ENCODE data around the gene NET1. TPM values are rescaled to one million over a fixed set of nuclear protein-coding genes. Genes with fewer than 3 reads are reported as not detected.

The NET1 gene
- total and polyA plus RNA-seq, 2 donors (not counting 3 experiments of a cell fraction or from before 2014, with no cell fraction given): 14.4 to 46.3 TPM

GRCh38 chr10:5480162-5480941 is 68.0 kb downstream of the NET1 start:
- dilution Hi-C loops (cut with MboI; ENCODE audit: extremely low pct_ligation_motif_present, low sequenced_read_pairs): no loop called here
- CTCF ChIA-PET: no interaction called here

More at GRCh38 chr10:5480162-5480941, 68.0 kb downstream of the NET1 start:
- no peak overlapping the region for H3K4me2 ChIP-seq (ENCODE audit: insufficient read depth, low read length)
- BruUV-seq (replicated peaks): no TSS peak
- POLR2A ChIA-PET: no interaction called here
- no peak for DNase-seq (ENCODE audit: low read depth, low spot score)
- no peak for FAIRE-seq
- H3K79me2 ChIP-seq (ENCODE audit: control insufficient read depth, insufficient read depth, low read length): no peaks in the 10 kb centered on the region
- H3K36me3 ChIP-seq (ENCODE audit: control insufficient read depth in 2 of 2, extremely low read depth in 1 of 2, insufficient read depth in 2 of 2, low read length in 2 of 2): no peaks in the 10 kb centered on the region
- H4K20me1 ChIP-seq (replicated peaks; ENCODE audit: control insufficient read depth, extremely low read depth, insufficient read depth, low read length): no peaks in the 10 kb centered on the region
- H3K4me1 ChIP-seq (ENCODE audit: control insufficient read depth, extremely low read depth, insufficient read depth, low read length): no peaks in the 10 kb centered on the region
- H3K27ac ChIP-seq (ENCODE audit: insufficient read depth, low read depth, low read length): no peak overlapping the region
- H3K4me3 ChIP-seq (replicated peaks in 1 of 3; ENCODE audit: insufficient read depth in 1 of 3, low read depth in 1 of 3, low read length in 3 of 3): no peak overlapping the region
- no peak overlapping the region for H3K9ac ChIP-seq (replicated peaks; ENCODE audit: extremely low read depth, insufficient read depth, low read length)
- no peaks in the 10 kb centered on the region for H3K9me1 ChIP-seq (replicated peaks; ENCODE audit: control insufficient read depth, extremely low read depth, insufficient read depth, low read length)
- H2AFZ ChIP-seq (ENCODE audit: low read depth, low read length): no peak overlapping the region
- peaks cover 0 to 2% of the 10 kb centered on the region in 2 experiments for H3K27me3 ChIP-seq (ENCODE audit: control insufficient read depth in 2 of 2, insufficient read depth in 2 of 2, low read length in 2 of 2)
- no peaks in the 10 kb centered on the region for H3K9me3 ChIP-seq (replicated peaks; ENCODE audit: control insufficient read depth, insufficient read depth, low read length)
- intact Hi-C loops (cut with micrococcal nuclease): no loop called here
- TF ChIP-seq EZH2 (IDR thresholded peaks at IDR 0.05; ENCODE audit: borderline replicate concordance, low read depth, low read length, severe bottlenecking) (no peak), POLR2AphosphoS5 (IDR thresholded peaks at IDR 0.05; ENCODE audit: insufficient read depth, low read depth, low read length) (no peak), JUN (IDR thresholded peaks at IDR 0.05; ENCODE audit: borderline replicate concordance, insufficient read depth, insufficient read length, low read depth) (no peak), FOS (IDR thresholded peaks at IDR 0.05; ENCODE audit: borderline replicate concordance, insufficient read depth, low read length) (no peak), MYC (IDR thresholded peaks at IDR 0.05; ENCODE audit: low read depth, low read length) (no peak), POLR2A (IDR thresholded peaks at IDR 0.05; ENCODE audit: low read depth, low read length) (no peak), GATA2 (IDR thresholded peaks at IDR 0.05; ENCODE audit: insufficient read depth, insufficient read length, low read depth, low read length) (no peak)
- TF ChIP-seq, protein P1, sequence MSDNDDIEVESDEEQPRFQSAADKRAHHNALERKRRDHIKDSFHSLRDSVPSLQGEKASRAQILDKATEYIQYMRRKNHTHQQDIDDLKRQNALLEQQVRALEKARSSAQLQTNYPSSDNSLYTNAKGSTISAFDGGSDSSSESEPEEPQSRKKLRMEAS (IDR thresholded peaks at IDR 0.05; ENCODE audit: insufficient read depth, insufficient read length): no peak
- TF ChIP-seq, protein P2, sequence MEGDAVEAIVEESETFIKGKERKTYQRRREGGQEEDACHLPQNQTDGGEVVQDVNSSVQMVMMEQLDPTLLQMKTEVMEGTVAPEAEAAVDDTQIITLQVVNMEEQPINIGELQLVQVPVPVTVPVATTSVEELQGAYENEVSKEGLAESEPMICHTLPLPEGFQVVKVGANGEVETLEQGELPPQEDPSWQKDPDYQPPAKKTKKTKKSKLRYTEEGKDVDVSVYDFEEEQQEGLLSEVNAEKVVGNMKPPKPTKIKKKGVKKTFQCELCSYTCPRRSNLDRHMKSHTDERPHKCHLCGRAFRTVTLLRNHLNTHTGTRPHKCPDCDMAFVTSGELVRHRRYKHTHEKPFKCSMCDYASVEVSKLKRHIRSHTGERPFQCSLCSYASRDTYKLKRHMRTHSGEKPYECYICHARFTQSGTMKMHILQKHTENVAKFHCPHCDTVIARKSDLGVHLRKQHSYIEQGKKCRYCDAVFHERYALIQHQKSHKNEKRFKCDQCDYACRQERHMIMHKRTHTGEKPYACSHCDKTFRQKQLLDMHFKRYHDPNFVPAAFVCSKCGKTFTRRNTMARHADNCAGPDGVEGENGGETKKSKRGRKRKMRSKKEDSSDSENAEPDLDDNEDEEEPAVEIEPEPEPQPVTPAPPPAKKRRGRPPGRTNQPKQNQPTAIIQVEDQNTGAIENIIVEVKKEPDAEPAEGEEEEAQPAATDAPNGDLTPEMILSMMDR (IDR thresholded peaks at IDR 0.05; ENCODE audit: extremely low read depth in 1 of 2, insufficient read depth in 1 of 2, low read depth in 1 of 2, low read length in 2 of 2): no peak
